Measurements from ENCODE around the gene SSBP4. TPM values are rescaled to one million over a fixed set of nuclear protein-coding genes. Genes with fewer than 3 reads are reported as not detected.

SSBP4 gene
- total and polyA plus RNA-seq, 2 of the 8 experiments (the other 6 are each of a cell fraction or from before 2014, with no cell fraction given) = 26.4 to 33.7 TPM

- H2AFZ ChIP-seq (ENCODE audit: low read length) = no peak overlapping the region
- H4K8ac ChIP-seq (ENCODE audit: extremely low read depth, insufficient read depth, low read length) = no peak overlapping the region
- no peaks in the 10 kb centered on the region for H3K36me3 ChIP-seq (ENCODE audit: control insufficient read depth in 2 of 4, insufficient read depth in 4 of 4, low read length in 3 of 4)
- H3K27ac ChIP-seq (ENCODE audit: low read depth, low read length) = no peak overlapping the region
- H3K9ac ChIP-seq (replicated peaks in 1 of 4; ENCODE audit: extremely low read depth in 1 of 4, low read depth in 3 of 4, low read length in 3 of 4) = no peak overlapping the region
- H4K91ac ChIP-seq (replicated peaks; ENCODE audit: insufficient read length, low read length) = no peak overlapping the region
- H3K79me1 ChIP-seq (ENCODE audit: low read depth, low read length) = peaks cover 12% of the 10 kb centered on the region
- H2BK20ac ChIP-seq (ENCODE audit: low read length) = no peak overlapping the region
- H2BK120ac ChIP-seq (replicated peaks; ENCODE audit: low read depth, low read length) = no peak overlapping the region
- H4K5ac ChIP-seq (ENCODE audit: insufficient read length, low read depth, low read length) = no peak overlapping the region
- ChIA-PET POLR2A (ENCODE audit: partially characterized antibody) (interaction anchor here (0.9 to 1.3 kb wide), 3 partner anchors 11 to 115 kb away, joined by 3 to 6 read pairs (median 3); no protein-coding TSS in a partner anchor), CTCF (ENCODE audit: partially characterized antibody) (interaction anchor here (0.5 to 11.1 kb wide), 7 partner anchors 9 to 299 kb away, joined by 3 to 213 read pairs (median 4); partner anchors contain the start of gene UBA52)
- H2BK15ac ChIP-seq (ENCODE audit: low read length) = 0 out of 2 replicates have a peak overlapping the region, but pooled peaks have one; percentile 88
- no peak overlapping the region for H3K14ac ChIP-seq (ENCODE audit: insufficient read length)
- DNase-seq (ENCODE audit: low read depth in 1 of 2, low spot score in 2 of 2) (no peak), FAIRE-seq (no peak)
- no peak overlapping the region for H3K23ac ChIP-seq (ENCODE audit: insufficient read length)
- no peaks in the 10 kb centered on the region for H3K9me3 ChIP-seq (ENCODE audit: insufficient read depth in 2 of 2, low read depth in 1 of 2, low read length in 1 of 2)
- no peak overlapping the region for H3K4me3 ChIP-seq (ENCODE audit: extremely low read depth in 1 of 4, insufficient read depth in 2 of 4, low read depth in 3 of 4, low read length in 4 of 4)
- H3K18ac ChIP-seq (ENCODE audit: extremely low read depth, low read length) = no peak overlapping the region
- H2AK5ac ChIP-seq (ENCODE audit: low read depth, low read length) = no peak overlapping the region
- no peaks in the 10 kb centered on the region for H3K27me3 ChIP-seq (replicated peaks in 1 of 4; ENCODE audit: control insufficient read depth in 3 of 4, extremely low read depth in 1 of 4, insufficient read depth in 3 of 4, low read length in 3 of 4)
- H3K4me1 ChIP-seq (replicated peaks in 1 of 4; ENCODE audit: control insufficient read depth in 3 of 4, insufficient read depth in 4 of 4, low read length in 3 of 4) = no peaks in the 10 kb centered on the region; a peak in 1 of 7 replicates
- no peak for TF ChIP-seq NANOG (IDR thresholded peaks at IDR 0.05; ENCODE audit: insufficient read depth, low read depth, low read length, poor library complexity, severe bottlenecking)
- no peak for TF ChIP-seq KDM1A (IDR thresholded peaks at IDR 0.05; ENCODE audit: borderline replicate concordance, low read length)
- TF ChIP-seq RFX5 (IDR thresholded peaks at IDR 0.05; ENCODE audit: borderline replicate concordance, low read depth, low read length) = no peak
- TF ChIP-seq EGR1 (IDR thresholded peaks at IDR 0.05; ENCODE audit: borderline replicate concordance, low read depth, low read length) = no peak
- no peak for TF ChIP-seq CBX5 (IDR thresholded peaks at IDR 0.05; ENCODE audit: low read depth, low read length)
- no peak overlapping the region for H3K56ac ChIP-seq (replicated peaks; ENCODE audit: insufficient read length, low read depth, low read length)
- H4K20me1 ChIP-seq (replicated peaks in 1 of 2; ENCODE audit: control insufficient read depth in 1 of 2, insufficient read depth in 2 of 2, low read length in 2 of 2) = peaks cover 2 to 22% of the 10 kb centered on the region in 2 experiments
- no peak overlapping the region; the same call in 1 of the 2 replicates for H2BK5ac ChIP-seq (ENCODE audit: low read depth, low read length)
- peaks cover 0 to 8% of the 10 kb centered on the region in 2 experiments; a peak in 1 of 4 replicates for H3K79me2 ChIP-seq (ENCODE audit: control insufficient read depth in 1 of 2, insufficient read depth in 2 of 2, low read length in 2 of 2)
- H3K23me2 ChIP-seq (ENCODE audit: low read depth, low read length) = no peaks in the 10 kb centered on the region
- H2BK12ac ChIP-seq (ENCODE audit: low read depth, low read length) = no peak overlapping the region
- 78% methylated on average over 8 of the region's 8 CpGs; no CpG with 5 or more reads in 1 of the 2 experiments for WGBS, 2 experiments (ENCODE audit: extremely low coverage in 1 of 2, insufficient coverage in 1 of 2, insufficient read length in 1 of 2, insufficient replicate concordance in 2 of 2, low coverage in 1 of 2, low lambda C conversion rate in 2 of 2, missing lambda C conversion rate in 1 of 2)
- H3K4me2 ChIP-seq (ENCODE audit: insufficient read depth in 1 of 2, low read depth in 2 of 2, low read length in 2 of 2) = no peak overlapping the region
- H3K4ac ChIP-seq (replicated peaks; ENCODE audit: insufficient read length, low read depth, low read length) = no peak overlapping the region
Observed at GRCh38 chr19:18477974-18478373, 58.8 kb downstream of the SSBP4 start.

Measured in H1 (cell line).